Transverse colon (tissue), 3 donors: ENCODE results near the gene FLVCR2.

Source experiments
- CTCF ChIP-seq, 5 experiments: fragments of 200-600 bp in 3 of 5; fragments of 450-650 bp in 2 of 5; sonication (generic) in 3 of 5; IDR thresholded peaks; 1 replicate in 2 of 5; 2 replicates in 3 of 5; pipeline ENCODE4 v1.5.1; 2016 to 2017; ENCODE audit warnings: antibody characterized with exemption in 5 of 5, inconsistent platforms in 3 of 5, mild to moderate bottlenecking in 2 of 5, moderate library complexity in 1 of 5
- POLR2A ChIP-seq: fragments of 450-650 bp; IDR thresholded peaks from one replicate; pipeline ENCODE4 v1.6.1; 2016; ENCODE audit warnings: antibody characterized with exemption, mild to moderate bottlenecking, moderate library complexity

GRCh38 chr14:75661499-75661814 is 83.0 kb downstream of the FLVCR2 start:
- TF ChIP-seq CTCF (IDR thresholded peaks at IDR 0.05) = no peak
- no peak for TF ChIP-seq POLR2A
